ENCODE data around the gene NOL6.
"Not testable (repeated sequence)": the region's sequence is repeated elsewhere in the genome, so short reads cannot be mapped to it uniquely, and the experiment has no call there.

The NOL6 gene

DNA sequence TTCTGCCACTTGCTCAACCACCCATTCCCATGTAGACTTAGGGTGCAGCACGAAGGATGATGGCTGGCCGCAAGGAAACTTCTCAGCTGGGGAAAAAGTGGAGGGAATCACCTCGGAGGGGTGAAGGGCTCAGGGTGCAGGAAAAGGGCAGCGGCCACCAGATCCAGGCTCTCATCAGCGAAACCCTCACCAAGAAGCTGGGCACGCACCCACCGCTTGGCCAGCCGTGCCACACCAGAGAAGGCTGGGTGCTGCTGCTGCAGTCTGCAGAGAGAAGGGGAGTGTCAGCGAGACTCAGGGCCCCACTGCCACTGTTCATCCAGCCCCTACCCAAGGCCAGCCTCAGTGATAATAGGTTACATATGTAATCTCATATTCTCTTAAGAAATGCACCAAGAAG, 8.6 kb downstream of the NOL6 start:
- Histone ChIP-seq H3K9me3 (no peaks in the 10 kb centered on the region), H3K36me3 (peaks cover 100% of the 10 kb centered on the region), H3K4me3 (no peak overlapping the region), H4K20me1 (peaks cover 46% of the 10 kb centered on the region), H3K27me3 (no peaks in the 10 kb centered on the region), H3K9ac (no peak overlapping the region), H3K4me2 (no peak overlapping the region), H3K27ac (no peak overlapping the region), H3K4me1 (no peaks in the 10 kb centered on the region)
- TF ChIP-seq Cebpa-rat (IDR thresholded peaks at IDR 0.05): no peak

DNA sequence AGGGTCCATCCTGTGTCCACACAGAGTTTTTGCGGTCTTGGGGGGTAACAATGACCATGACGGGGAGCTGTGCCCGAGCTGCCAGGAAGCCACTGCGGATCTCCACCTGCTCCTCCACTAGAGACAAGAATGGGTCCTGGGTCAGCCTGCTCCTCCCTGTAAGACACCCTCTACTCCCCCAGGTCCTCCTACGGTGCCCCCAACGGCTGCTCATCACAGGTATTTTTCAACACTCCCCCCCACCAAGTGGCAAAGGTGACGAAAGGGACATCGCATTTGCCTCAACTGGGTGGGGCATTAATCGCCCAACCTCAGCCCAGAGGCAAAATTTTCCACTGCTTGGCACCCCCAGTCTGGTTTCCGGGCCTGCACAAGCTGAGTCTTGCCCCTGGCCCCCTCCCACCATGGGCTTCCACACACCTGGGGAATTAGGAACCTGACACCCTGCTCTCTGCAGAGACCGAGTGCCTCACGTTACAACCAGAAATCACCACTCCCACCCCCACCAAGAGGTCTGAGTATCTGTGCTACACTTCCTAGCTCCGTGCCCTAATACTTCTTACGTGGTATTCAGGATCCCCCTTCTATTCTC, 9.6 kb downstream of the NOL6 start:
- TF ChIP-seq Cebpa-rat (IDR thresholded peaks at IDR 0.05): no peak
- H3K27ac ChIP-seq: no peak overlapping the region
- H3K9ac ChIP-seq: no peak overlapping the region
- no peaks in the 10 kb centered on the region for H3K9me3 ChIP-seq
- no peak overlapping the region for H3K4me2 ChIP-seq
- H4K20me1 ChIP-seq: peaks cover 42% of the 10 kb centered on the region
- no peak overlapping the region for H3K4me3 ChIP-seq
- H3K27me3 ChIP-seq: no peaks in the 10 kb centered on the region
- H3K4me1 ChIP-seq: no peaks in the 10 kb centered on the region
- H3K36me3 ChIP-seq: peaks cover 93% of the 10 kb centered on the region

DNA sequence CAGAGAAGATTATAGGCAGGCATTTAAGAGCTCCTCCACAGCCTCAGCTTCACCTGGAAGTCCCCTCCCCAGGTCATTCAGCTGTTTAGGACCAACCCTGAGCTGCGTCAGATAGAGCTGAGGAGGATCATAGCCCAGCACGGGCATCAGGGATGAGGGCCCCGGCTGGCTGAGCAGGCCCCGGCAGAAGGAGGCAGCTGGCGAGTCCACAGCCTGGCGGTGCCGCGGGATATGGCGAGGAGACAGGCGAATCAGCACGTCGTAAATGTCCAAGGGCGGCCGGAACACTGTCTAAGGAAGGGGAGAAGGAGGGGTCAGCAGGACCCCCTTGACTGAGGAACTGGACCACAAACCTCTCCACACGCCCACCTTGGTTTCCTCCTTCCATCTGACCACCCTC, 10.6 kb downstream of the NOL6 start:
- no peak for TF ChIP-seq Cebpa-rat (IDR thresholded peaks at IDR 0.05)
- no peak overlapping the region for H3K4me2 ChIP-seq

DNA sequence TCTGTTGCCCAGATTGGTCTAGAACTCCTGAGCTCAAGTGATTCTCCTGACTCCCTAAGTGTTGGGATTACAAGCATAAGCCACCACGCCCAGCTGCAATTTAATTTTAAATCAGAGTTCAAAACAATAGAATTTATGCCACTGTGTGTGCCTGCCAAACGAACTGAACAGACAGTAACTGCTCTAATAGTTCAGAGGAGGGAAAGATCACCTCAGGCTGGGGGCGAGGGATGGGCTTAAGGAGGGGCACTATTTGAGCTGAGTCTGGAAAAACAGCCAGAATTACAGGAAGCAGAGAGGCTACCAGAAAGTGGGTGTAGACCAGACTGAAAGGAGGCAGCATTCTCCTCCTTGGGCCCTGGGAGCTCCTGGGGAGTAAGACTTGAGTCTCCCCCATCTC, 12.2 kb downstream of the NOL6 start:
- Histone ChIP-seq H3K9me3 (no peaks in the 10 kb centered on the region), H3K27ac (no peak overlapping the region), H3K4me1 (no peaks in the 10 kb centered on the region), H3K4me3 (no peak overlapping the region), H3K27me3 (no peaks in the 10 kb centered on the region), H3K4me2 (no peak overlapping the region), H4K20me1 (peaks cover 16% of the 10 kb centered on the region), H3K36me3 (peaks cover 67% of the 10 kb centered on the region), H3K9ac (no peak overlapping the region)
- TF ChIP-seq Cebpa-rat (IDR thresholded peaks at IDR 0.05): no peak

More for the DNA sequence above, 10.6 kb downstream of the NOL6 start:
- Histone ChIP-seq H3K9ac (no peak overlapping the region), H3K9me3 (no peaks in the 10 kb centered on the region), H3K36me3 (peaks cover 83% of the 10 kb centered on the region), H3K27me3 (no peaks in the 10 kb centered on the region), H3K27ac (no peak overlapping the region), H4K20me1 (peaks cover 32% of the 10 kb centered on the region), H3K4me1 (no peaks in the 10 kb centered on the region), H3K4me3 (no peak overlapping the region)

DNA sequence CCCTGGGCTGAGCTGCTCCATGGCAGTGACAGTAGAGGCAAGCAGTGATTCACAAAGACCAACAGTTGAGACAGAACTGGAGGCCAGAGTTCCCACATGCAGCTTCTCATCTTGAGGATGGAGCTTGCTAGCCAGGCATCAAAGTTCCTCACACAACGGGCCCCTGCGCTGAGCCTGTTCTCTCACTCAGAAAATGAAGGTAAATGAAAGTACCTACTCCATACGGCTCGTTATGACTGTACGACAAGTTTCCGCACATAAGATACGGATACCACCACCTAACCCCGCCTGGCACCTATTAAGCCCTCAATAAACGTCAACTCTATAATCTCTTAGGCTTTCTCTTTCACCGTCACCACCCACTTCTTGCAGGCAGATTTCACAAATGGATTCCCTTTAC, 12.9 kb downstream of the NOL6 start:
- Histone ChIP-seq H3K27me3 (no peaks in the 10 kb centered on the region), H3K9me3 (no peaks in the 10 kb centered on the region)

DNA sequence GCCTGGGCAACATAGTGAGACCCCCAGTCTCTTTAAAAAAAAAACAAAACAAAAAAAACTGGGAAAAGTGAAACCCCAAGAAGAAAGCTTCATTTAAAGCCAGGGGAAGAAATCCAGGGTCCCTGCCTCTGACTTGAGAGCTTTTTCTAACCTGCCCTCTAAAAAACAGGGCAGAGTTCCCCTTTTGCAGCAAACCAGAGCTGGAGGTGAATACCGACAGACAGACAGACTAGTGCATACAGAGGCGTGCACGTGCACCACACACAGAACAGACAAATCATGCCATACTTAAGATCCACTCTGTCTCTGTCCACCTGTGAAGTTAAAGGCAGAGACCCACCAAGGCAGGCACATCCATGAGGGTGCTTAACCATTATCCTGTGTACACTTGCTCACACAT, 14.6 kb downstream of the NOL6 start:
- Histone ChIP-seq H3K4me2 (no peak overlapping the region), H3K4me3 (no peak overlapping the region), H4K20me1 (peaks cover 7% of the 10 kb centered on the region), H3K36me3 (peaks cover 43% of the 10 kb centered on the region), H3K9ac (no peak overlapping the region), H3K27me3 (no peaks in the 10 kb centered on the region), H3K27ac (no peak overlapping the region), H3K4me1 (no peaks in the 10 kb centered on the region), H3K9me3 (no peaks in the 10 kb centered on the region)
- no peak for TF ChIP-seq Cebpa-rat (IDR thresholded peaks at IDR 0.05)

More for the DNA sequence above, 12.9 kb downstream of the NOL6 start:
- Histone ChIP-seq H3K4me1 (no peaks in the 10 kb centered on the region), H4K20me1 (peaks cover 10% of the 10 kb centered on the region), H3K9ac (no peak overlapping the region), H3K4me3 (no peak overlapping the region), H3K4me2 (no peak overlapping the region), H3K36me3 (peaks cover 60% of the 10 kb centered on the region), H3K27ac (no peak overlapping the region)
- TF ChIP-seq Cebpa-rat (IDR thresholded peaks at IDR 0.05): no peak

DNA sequence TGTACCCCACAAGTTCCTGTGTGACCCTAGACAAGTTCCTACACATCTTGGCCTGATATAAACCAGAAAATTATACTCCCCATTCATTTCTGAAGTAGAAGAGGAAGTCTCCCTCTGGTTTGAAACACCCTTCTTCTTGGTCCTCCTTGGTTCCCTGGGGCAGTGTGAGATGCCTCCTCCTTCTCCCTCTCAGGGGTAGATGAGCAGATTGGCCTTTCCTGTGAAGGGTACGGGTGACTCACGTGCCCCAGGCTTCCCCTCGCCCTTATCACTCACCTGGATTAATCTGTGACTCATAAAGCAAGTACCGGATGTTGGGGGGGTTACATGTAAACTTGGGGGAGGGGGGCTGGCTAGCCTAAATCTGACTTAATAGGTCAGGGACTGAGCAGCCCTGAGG, 15.3 kb downstream of the NOL6 start:
- no peak overlapping the region for H3K4me3 ChIP-seq
- no peak overlapping the region for H3K4me2 ChIP-seq
- H4K20me1 ChIP-seq: peaks cover 6% of the 10 kb centered on the region
- no peaks in the 10 kb centered on the region for H3K4me1 ChIP-seq
- H3K36me3 ChIP-seq: peaks cover 36% of the 10 kb centered on the region
- no peaks in the 10 kb centered on the region for H3K9me3 ChIP-seq
- TF ChIP-seq Cebpa-rat (IDR thresholded peaks at IDR 0.05): no peak
- no peaks in the 10 kb centered on the region for H3K27me3 ChIP-seq
- no peak overlapping the region for H3K27ac ChIP-seq
- no peak overlapping the region for H3K9ac ChIP-seq

DNA sequence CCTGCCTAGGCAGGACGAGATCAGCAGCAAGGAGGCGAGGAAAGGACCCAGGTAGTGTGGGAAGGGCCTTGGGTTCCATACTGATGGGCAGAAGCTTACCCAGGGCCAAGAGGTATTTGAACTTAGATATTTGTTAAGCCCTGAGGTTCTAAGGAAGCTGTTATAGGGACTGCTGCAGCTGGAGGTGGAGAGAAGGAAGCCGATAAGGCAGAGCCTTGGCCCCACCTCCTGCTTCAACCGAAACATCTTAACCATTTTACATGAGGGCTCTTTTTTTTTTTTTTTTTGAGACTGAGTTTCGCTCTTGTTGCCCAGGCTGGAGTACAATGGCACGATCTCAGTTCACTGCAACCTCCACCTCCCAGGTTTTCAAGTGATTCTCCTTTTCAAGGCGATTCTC, 17.8 kb downstream of the NOL6 start:
- no peaks in the 10 kb centered on the region; the same call in 1 of the 2 replicates for H4K20me1 ChIP-seq
- no peak for TF ChIP-seq Cebpa-rat (IDR thresholded peaks at IDR 0.05)
- no peaks in the 10 kb centered on the region for H3K9me3 ChIP-seq
- no peak overlapping the region for H3K27ac ChIP-seq
- H3K4me3 ChIP-seq: no peak overlapping the region
- H3K36me3 ChIP-seq: peaks cover 11% of the 10 kb centered on the region
- H3K27me3 ChIP-seq: no peaks in the 10 kb centered on the region
- H3K9ac ChIP-seq: no peak overlapping the region
- H3K4me2 ChIP-seq: no peak overlapping the region
- H3K4me1 ChIP-seq: no peaks in the 10 kb centered on the region

DNA sequence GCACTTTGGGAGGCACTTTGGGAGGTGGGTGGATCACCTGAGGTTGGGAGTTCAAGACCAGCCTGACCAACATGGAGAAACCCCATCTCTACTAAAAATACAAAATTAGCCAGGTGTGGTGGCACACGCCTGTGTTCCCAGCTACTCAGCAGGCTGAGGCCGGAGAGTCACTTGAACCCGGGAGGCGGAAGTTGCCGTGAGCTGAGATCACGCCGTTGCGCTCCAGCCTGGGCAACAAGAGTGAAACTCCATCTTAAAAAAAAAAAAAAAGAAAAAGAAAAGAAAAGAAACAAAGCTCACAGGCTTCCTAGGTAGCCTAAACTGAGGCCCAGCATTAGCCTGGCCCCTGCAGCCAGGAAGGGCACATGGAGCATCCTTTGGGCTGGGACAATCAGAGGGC, 18.3 kb downstream of the NOL6 start:
- H3K4me1 ChIP-seq, H4K20me1 ChIP-seq, H3K9ac ChIP-seq: not testable (repeated sequence)

DNA sequence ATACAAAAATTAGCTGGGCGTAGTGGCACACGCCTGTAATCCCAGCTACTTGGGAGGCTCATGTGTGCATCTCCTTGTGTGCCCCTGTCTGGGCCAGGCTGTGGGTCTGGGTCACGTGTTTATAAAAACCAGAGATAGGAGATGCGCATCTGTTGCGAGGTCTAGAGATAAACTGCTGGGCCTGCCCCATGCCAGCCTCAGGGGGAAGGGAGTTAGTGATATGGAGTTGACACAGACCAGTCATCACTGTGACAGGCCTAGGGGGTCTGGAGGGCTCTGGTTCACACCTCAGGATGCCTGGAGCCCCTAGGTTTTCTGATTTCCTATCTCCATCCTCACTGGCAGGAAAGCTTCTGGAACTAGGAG, 19.1 kb downstream of the NOL6 start:
- not testable (repeated sequence) for H3K4me1 ChIP-seq, H3K4me2 ChIP-seq, H4K20me1 ChIP-seq, H3K27ac ChIP-seq, H3K4me3 ChIP-seq, H3K9me3 ChIP-seq, H3K36me3 ChIP-seq, H3K9ac ChIP-seq, H3K27me3 ChIP-seq

More for the DNA sequence above, 18.3 kb downstream of the NOL6 start:
- H3K36me3 ChIP-seq, H3K27ac ChIP-seq, H3K4me3 ChIP-seq, H3K9me3 ChIP-seq, H3K27me3 ChIP-seq, H3K4me2 ChIP-seq: not testable (repeated sequence)

DNA sequence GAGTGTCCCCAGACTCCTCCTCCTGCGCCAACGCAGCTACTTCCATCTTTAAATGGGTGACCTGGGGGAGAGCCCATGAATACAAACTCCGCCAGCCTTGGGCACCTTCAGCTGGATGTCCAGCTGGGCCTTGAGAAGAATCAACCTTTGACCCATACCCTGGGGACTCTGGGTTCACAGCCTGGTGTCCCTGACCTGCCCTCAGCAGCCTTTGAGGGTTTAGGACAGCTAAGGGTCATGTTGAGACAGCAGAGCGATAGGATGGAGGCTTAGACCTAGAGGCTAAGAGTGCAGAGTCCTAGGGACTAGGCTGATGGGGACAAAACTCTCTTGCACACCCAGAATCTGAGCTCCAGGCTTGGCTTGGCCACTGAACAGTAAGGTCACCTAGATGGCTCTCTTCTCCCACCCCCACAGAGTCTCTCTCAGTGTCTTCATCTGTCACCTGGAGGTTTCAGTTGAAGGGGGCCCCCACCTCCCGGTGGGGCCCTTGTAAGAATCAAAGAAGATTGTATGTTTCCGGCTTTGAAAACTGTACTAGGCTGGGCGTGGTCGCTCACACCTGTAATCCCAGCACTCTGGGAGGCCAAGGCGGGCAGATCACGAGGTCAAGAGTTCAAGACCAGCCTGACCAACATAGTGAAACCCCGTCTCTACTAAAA, 19.6 kb downstream of the NOL6 start:
- TF ChIP-seq Cebpa-rat (IDR thresholded peaks at IDR 0.05): no peak
- H3K9ac ChIP-seq: no peak overlapping the region
- 0 out of 2 replicates have a peak, but pooled peaks cover 3% of the 10 kb centered on the region for H3K4me1 ChIP-seq
- H3K36me3 ChIP-seq: no peaks in the 10 kb centered on the region
- no peaks in the 10 kb centered on the region for H4K20me1 ChIP-seq
- no peak overlapping the region for H3K4me3 ChIP-seq
- no peak overlapping the region for H3K4me2 ChIP-seq
- H3K27ac ChIP-seq: no peak overlapping the region
- no peaks in the 10 kb centered on the region for H3K9me3 ChIP-seq
- H3K27me3 ChIP-seq: no peaks in the 10 kb centered on the region
